NCI-H524 treated with DMSO at 0.1 percent for 48 hours (cell line): Measurements from ENCODE around the gene OR5P2.
"Not testable (repeated sequence)": the region's sequence is repeated elsewhere in the genome, so short reads cannot be mapped to it uniquely, and the experiment has no call there.

Experiments
- DNase-seq: peaks from one replicate; lab custom pipeline; 2025; lab: John Stamatoyannopoulos, UW

Gene OR5P2, protein sequence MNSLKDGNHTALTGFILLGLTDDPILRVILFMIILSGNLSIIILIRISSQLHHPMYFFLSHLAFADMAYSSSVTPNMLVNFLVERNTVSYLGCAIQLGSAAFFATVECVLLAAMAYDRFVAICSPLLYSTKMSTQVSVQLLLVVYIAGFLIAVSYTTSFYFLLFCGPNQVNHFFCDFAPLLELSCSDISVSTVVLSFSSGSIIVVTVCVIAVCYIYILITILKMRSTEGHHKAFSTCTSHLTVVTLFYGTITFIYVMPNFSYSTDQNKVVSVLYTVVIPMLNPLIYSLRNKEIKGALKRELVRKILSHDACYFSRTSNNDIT

DNA sequence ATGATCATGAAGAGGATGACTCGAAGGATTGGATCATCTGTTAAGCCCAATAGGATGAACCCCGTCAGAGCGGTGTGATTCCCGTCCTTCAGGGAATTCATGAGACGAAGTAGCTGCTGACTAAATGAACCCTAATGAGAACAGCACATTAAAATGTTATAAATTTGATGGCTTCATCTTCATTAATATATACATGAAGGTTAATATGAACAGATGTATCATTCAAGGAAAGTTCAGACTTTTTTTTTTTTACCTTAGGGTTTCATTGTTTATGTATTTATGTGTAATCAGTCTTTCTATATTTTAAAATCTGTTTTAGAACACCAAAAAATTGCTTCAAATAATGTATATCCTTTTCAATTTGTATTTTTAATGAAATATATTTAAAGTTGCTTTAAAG, at the start of gene OR5P2:
TSS of gene OR5P2 (minus strand) at position 101 of the 400 bp plus-strand sequence. CDS start at position 101, 0 bp downstream.
- no peak for DNase-seq

GRCh38 chr11:7846003-7846402, 49.3 kb upstream of the OR5P2 start:
- no peak for DNase-seq

DNA sequence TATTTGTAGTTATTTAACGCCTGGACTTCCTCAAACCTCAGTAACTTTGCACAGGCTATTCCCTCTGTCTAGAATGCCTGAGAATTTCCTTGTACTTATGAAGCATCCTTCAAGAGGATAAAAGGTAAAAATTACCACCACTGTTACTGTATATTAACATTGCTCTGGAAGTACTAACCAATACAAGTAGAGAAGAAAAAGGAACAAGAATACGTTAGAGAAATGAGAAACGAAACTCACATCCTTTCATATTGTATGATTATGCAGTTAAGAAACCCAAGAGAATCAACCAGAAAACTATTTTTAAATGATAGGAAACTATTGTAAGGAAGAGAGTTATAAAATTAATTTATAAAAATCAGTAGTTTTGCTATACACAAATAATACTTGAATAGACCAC, 48.2 kb upstream of the OR5P2 start:
- DNase-seq, result no peak

GRCh38 chr11:7844521-7844920, 47.8 kb upstream of the OR5P2 start:
- DNase-seq, result no peak

GRCh38 chr11:7840578-7840977, 43.8 kb upstream of the OR5P2 start:
- DNase-seq, result no peak

DNA sequence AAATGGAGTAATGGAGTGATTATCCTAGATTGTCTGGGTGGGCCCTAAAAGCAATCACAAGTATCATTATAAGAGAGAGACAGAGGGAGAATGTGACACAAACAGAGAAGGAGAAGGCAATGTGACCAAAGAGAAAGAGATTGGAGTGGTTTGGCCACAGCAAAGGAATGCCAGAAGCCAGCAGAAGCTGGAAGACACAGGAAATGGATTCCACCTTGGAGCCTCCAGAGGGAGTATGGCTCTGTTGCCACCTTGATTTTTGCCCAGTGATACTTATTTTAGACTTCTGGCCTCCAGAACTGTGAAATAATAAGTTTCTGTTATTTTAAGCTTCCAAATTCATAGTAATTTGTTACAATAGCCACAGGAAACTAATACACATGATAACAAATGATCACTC, 36.8 kb upstream of the OR5P2 start:
- no peak for DNase-seq

DNA sequence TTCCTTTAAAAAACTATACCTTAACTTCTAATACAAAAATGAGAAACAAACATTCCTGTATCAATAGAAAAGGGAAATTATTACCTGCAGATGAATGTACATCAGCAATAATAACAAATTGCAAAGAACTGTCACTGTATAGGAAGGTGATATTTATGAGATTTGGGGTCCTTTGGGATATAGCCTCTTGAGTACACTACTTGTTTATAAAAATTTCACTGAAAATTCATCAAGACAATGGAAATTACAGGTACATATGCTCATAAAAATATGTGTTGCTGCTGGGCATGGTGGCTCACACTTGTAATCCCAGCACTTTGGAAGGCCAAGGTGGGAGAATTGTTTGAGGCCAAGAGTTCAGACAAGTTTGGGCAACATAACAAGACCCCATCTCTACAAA, 34.0 kb upstream of the OR5P2 start, which contains the start of gene OR5P3:
TSS of gene OR5P3 (minus strand) at position 101 of the 400 bp plus-strand sequence.
- DNase-seq, result no peak

GRCh38 chr11:7826324-7826723, 29.6 kb upstream of the OR5P2 start:
- no peak for DNase-seq

DNA sequence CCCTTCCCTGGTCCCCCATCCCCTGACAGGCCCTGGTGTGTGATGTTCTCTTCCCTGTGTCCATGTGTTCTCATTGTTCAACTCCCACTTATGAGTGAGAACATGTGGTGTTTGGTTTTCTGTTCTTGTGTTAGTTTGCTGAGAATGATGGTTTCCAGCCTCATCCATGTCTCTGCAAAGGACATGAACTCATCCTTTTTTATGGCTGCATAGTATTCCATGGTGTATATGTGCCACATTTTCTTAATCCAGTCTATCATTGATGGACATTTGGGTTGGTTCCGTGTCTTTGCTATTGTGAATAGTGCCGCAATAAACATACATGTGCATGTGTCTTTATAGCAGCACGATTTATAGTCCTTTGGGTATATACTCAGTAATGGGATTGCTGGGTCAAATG, 23.7 kb upstream of the OR5P2 start:
- not testable (repeated sequence) for DNase-seq

- DNase-seq, result not testable (repeated sequence)
Measured at GRCh38 chr11:7814897-7815296, 18.2 kb upstream of the OR5P2 start.

DNA sequence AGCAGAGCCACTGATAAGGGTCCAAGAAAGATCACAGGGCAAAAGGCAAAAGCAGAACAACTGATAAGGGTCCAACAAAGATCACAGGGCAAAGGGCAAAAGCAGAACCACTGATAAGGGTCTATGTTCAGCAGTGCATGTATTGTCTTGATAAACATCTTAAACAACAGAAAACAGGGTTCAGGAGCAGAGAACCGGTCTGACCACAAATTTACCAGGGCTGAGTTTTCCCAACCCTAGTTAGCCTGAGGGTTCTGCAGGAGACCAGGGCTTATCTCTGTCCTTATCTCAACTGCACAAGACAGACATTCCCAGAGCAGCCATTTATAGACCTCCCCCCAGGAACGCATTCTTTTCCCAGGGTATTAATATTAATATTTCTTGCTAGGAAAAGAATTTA, 13.6 kb upstream of the OR5P2 start:
- DNase-seq, result not testable (repeated sequence)

DNA sequence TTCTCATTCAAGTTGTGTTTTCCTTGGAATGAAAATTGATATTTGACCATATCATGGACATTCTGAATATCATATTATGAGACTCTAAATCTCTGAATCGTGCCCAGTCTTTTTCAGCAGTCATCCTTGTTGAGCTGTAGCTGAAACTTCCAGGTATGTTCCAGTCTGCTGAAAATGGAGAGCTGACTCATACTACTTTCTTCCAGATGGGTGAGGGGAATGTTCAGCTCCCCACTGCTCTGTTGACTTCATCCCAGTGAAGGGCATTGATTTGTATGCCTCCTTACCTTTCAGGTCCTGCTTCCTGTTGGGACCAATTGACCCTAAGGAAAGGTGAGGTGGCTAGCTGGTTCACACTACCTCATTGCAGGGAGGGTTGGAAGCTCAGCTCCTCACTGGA, 3.5 kb downstream of the OR5P2 start:
- no peak for DNase-seq

DNA sequence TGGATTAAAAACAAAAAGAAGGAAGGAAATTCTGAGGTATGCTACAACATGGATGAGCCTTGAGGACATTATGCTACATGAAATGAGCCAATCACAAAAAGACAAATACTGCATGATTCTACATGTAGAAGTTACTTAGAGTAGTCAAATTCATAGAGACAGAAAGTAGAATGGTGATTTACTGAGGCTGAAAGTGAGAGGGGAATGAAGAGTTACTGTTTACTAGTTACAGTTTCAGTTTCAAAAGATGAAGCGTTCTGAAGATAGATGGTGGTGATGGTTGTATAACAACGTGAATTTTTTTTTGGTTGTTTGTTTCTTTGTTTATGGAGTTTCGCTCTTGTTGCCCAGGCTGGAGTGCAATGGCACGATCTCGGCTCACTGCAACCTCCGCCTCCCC, 9.5 kb downstream of the OR5P2 start:
- no peak for DNase-seq

DNA sequence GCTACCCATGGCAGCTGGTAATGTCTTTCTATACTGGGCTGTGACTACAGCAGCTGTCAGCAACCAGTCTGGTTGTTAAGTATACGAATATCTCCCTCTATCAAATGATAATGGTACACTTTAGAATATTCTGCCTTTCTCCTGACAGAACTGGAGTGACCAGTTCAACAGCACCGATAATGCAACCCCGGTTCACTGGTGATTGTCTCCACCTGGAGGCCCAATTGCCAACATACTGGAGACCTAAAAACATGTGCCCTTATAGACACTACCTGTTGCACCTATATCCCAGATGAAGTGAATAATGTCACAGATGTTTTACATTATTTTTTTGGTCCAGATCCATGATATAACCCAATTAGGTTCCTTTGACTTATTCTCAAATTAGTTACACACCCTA, 21.1 kb downstream of the OR5P2 start:
- DNase-seq, result no peak

GRCh38 chr11:7764301-7764700, 32.4 kb downstream of the OR5P2 start:
- not testable (repeated sequence) for DNase-seq

DNA sequence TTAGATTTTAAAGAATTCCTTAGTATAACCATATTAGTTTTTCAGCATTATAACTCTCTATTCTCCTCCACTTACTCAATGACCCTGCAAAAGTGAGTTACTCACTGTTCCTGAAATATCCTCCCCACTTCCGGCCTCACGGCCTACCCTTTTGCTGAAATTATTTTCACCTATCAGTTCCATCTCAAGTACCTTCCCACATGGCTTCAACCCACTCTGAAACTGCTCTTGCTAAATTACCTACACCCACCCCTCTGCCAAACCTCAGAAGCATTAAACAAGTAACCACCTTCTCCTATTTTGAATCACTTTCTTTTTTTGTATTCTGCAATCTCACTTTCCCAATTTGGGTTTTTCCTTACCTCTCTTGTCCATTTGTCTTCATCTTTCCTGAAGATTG, 37.7 kb downstream of the OR5P2 start:
- DNase-seq, result no peak

GRCh38 chr11:7749456-7749855, 47.3 kb downstream of the OR5P2 start:
- DNase-seq, result no peak
